HepG2 (cell line): ENCODE results near the gene MEF2B. TPM values are rescaled to one million over a fixed set of nuclear protein-coding genes. Genes with fewer than 3 reads are reported as not detected.
A peak's percentile ranks its signal among the peaks of the same experiment; 100 is the strongest.

ENCODE experiments used
- CHD4 ChIP-seq: fragments of 200-600 bp; sonication (generic); IDR thresholded peaks from 2 replicates; pipeline ENCODE4 v1.7.0; 2017; ENCODE audit warnings: mild to moderate bottlenecking, low read length, borderline replicate concordance
- DR1 ChIP-seq: sonication (generic); formaldehyde crosslinking; IDR thresholded peaks from 2 replicates; pipeline ENCODE4 v1.8.0; 2021; ENCODE audit warnings: mild to moderate bottlenecking, missing genetic modification reagents, inconsistent platforms
- LCORL ChIP-seq, 2 experiments: fragments of 450-650 bp in 1 of 2; sonication (generic) in 1 of 2; formaldehyde crosslinking in 1 of 2; IDR thresholded peaks; 2 replicates each; pipeline versions ENCODE4 v1.5.0 to v1.6.1; 2017 to 2020; ENCODE audit warnings: antibody characterized with exemption in 1 of 2, missing genetic modification reagents in 1 of 2
- MED8 ChIP-seq: sonication (generic); formaldehyde crosslinking; IDR thresholded peaks from 2 replicates; pipeline ENCODE4 v1.8.1; 2023; ENCODE audit warnings: mild to moderate bottlenecking, missing genetic modification reagents; ENCODE audit not compliant: insufficient replicate concordance
- RARA ChIP-seq: IDR thresholded peaks from 2 replicates; pipeline ENCODE4 v1.6.1; 2016; ENCODE audit warnings: missing genetic modification reagents, missing compliant biosample characterization
- SIX4 ChIP-seq: sonication (generic); formaldehyde crosslinking; IDR thresholded peaks from 2 replicates; pipeline ENCODE4 v1.4.0; 2020; ENCODE audit warnings: missing genetic modification reagents
- TBL1XR1 ChIP-seq: fragments of 150-350 bp; IDR thresholded peaks from 2 replicates; pipeline ENCODE4 v1.6.1; 2014; ENCODE audit warnings: borderline replicate concordance, low read length; ENCODE audit not compliant: partially characterized antibody
- polyA plus RNA-seq, 8 experiments: library from polyadenylated mRNA; depleted of rRNA in 3 of 8; stranded (reverse) in 7 of 8; unstranded in 1 of 8; fragments of >200 nt; fragmentation: Illumina TruSeq in 4 of 8; extraction: Trizol in 4 of 8; gene quantifications; 2 replicates each; pipeline versions ENCODE4 v1.2.1 to v1.2.3, GENCODE V29; 2011 to 2016; ENCODE audit warnings: low read depth in 4 of 8, missing spikeins in 1 of 8, mixed read lengths in 1 of 8; ENCODE audit not compliant: insufficient read depth in 1 of 8
- total RNA-seq, 5 experiments: library from RNA; depleted of rRNA; stranded (reverse); fragments of >200 nt; fragmentation: Illumina TruSeq; extraction: Trizol; gene quantifications; 2 replicates each; pipeline ENCODE4 v1.2.3, GENCODE V29; 2016; ENCODE audit warnings: low read depth in 1 of 5
- TF ChIP-seq, protein P1 (sequence below): sonication (generic); formaldehyde crosslinking; IDR thresholded peaks from 2 replicates; pipeline ENCODE4 v1.4.0; 2020; ENCODE audit warnings: low read depth, mild to moderate bottlenecking, missing genetic modification reagents
- TF ChIP-seq, protein P2 (sequence below), 2 experiments: fragments of 450-650 bp in 1 of 2; sonication (generic) in 1 of 2; formaldehyde crosslinking in 1 of 2; IDR thresholded peaks; 2 replicates each; pipeline versions ENCODE4 v1.6.1 to v1.8.0; 2016 to 2022; ENCODE audit warnings: antibody characterized with exemption in 1 of 2, mild to moderate bottlenecking in 1 of 2, missing genetic modification reagents in 1 of 2
- TF ChIP-seq, protein P3 (sequence below): sonication (generic); formaldehyde crosslinking; IDR thresholded peaks from 2 replicates; pipeline ENCODE4 v1.4.0; 2020; ENCODE audit warnings: missing genetic modification reagents, mild to moderate bottlenecking, borderline replicate concordance
- TF ChIP-seq, protein P4 (sequence below): sonication (generic); formaldehyde crosslinking; IDR thresholded peaks from 2 replicates; pipeline ENCODE4 v1.8.0; 2022; ENCODE audit warnings: mild to moderate bottlenecking, missing genetic modification reagents; ENCODE audit not compliant: insufficient replicate concordance

The MEF2B gene
- total and polyA plus RNA-seq, 2 of the 13 experiments (the other 11 are each of a cell fraction or from before 2014, with no cell fraction given) = 1.2 to 1.7 TPM

DNA sequence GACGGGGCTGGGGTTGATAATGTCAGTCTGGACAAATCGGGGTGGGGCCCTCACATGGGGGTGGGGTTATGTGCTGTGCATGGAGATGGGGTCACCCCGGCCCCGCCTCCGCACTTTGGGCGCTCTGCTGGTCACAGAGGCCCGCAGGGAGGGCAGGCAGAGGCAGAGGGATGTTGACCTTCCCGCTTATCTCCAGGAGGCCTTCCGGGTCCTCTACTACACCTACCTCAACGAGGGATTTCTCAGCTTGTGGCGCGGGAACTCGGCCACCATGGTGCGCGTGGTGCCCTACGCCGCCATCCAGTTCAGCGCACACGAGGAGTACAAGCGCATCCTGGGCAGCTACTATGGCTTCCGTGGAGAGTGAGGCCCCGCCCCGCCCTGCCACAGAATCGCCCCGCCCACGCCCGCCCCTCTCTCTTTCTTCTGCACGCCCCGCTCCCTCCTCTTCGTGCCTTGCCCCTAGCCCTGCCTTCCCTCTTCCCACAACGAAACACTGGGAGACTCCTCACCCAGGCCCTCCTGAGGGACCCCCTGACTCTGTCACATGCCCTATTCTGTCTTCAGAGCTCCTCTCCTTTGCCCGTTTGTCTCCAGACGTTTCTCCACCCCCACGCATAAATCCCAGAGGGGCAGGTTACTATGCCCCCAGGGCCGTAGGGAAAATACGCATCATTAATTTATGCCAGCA lies 64.6 kb downstream of the MEF2B start (continued):
- TF ChIP-seq, protein P1, sequence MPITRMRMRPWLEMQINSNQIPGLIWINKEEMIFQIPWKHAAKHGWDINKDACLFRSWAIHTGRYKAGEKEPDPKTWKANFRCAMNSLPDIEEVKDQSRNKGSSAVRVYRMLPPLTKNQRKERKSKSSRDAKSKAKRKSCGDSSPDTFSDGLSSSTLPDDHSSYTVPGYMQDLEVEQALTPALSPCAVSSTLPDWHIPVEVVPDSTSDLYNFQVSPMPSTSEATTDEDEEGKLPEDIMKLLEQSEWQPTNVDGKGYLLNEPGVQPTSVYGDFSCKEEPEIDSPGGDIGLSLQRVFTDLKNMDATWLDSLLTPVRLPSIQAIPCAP = no peak
- TF ChIP-seq, protein P2, sequence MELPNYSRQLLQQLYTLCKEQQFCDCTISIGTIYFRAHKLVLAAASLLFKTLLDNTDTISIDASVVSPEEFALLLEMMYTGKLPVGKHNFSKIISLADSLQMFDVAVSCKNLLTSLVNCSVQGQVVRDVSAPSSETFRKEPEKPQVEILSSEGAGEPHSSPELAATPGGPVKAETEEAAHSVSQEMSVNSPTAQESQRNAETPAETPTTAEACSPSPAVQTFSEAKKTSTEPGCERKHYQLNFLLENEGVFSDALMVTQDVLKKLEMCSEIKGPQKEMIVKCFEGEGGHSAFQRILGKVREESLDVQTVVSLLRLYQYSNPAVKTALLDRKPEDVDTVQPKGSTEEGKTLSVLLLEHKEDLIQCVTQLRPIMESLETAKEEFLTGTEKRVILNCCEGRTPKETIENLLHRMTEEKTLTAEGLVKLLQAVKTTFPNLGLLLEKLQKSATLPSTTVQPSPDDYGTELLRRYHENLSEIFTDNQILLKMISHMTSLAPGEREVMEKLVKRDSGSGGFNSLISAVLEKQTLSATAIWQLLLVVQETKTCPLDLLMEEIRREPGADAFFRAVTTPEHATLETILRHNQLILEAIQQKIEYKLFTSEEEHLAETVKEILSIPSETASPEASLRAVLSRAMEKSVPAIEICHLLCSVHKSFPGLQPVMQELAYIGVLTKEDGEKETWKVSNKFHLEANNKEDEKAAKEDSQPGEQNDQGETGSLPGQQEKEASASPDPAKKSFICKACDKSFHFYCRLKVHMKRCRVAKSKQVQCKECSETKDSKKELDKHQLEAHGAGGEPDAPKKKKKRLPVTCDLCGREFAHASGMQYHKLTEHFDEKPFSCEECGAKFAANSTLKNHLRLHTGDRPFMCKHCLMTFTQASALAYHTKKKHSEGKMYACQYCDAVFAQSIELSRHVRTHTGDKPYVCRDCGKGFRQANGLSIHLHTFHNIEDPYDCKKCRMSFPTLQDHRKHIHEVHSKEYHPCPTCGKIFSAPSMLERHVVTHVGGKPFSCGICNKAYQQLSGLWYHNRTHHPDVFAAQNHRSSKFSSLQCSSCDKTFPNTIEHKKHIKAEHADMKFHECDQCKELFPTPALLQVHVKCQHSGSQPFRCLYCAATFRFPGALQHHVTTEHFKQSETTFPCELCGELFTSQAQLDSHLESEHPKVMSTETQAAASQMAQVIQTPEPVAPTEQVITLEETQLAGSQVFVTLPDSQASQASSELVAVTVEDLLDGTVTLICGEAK (IDR thresholded peaks at IDR 0.05) = no peak
- TF ChIP-seq, protein P2 (CRISPR knock-in tag; IDR thresholded peaks at IDR 0.05) = no peak
- TF ChIP-seq, protein P3, sequence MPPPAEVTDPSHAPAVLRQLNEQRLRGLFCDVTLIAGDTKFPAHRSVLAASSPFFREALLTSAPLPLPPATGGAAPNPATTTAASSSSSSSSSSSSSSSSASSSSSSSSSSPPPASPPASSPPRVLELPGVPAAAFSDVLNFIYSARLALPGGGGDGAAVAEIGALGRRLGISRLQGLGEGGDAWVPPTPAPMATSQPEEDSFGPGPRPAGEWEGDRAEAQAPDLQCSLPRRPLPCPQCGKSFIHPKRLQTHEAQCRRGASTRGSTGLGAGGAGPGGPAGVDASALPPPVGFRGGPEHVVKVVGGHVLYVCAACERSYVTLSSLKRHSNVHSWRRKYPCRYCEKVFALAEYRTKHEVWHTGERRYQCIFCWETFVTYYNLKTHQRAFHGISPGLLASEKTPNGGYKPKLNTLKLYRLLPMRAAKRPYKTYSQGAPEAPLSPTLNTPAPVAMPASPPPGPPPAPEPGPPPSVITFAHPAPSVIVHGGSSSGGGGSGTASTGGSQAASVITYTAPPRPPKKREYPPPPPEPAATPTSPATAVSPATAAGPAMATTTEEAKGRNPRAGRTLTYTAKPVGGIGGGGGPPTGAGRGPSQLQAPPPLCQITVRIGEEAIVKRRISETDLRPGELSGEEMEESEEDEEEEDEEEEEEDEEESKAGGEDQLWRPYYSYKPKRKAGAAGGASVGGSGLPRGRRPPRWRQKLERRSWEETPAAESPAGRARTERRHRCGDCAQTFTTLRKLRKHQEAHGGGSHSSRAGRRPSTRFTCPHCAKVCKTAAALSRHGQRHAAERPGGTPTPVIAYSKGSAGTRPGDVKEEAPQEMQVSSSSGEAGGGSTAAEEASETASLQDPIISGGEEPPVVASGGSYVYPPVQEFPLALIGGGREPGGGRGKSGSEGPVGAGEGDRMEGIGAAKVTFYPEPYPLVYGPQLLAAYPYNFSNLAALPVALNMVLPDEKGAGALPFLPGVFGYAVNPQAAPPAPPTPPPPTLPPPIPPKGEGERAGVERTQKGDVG = no peak
- TF ChIP-seq SIX4 (no peak), RARA (peak; percentile 11; the same call in 1 of the 2 replicates), DR1 (CRISPR knock-in tag) (no peak), LCORL (IDR thresholded peaks at IDR 0.05) (no peak), LCORL (CRISPR knock-in tag; IDR thresholded peaks at IDR 0.05) (no peak), MED8 (CRISPR knock-in tag) (no peak), CHD4 (no peak), TBL1XR1 (no peak)
- TF ChIP-seq, protein P4, sequence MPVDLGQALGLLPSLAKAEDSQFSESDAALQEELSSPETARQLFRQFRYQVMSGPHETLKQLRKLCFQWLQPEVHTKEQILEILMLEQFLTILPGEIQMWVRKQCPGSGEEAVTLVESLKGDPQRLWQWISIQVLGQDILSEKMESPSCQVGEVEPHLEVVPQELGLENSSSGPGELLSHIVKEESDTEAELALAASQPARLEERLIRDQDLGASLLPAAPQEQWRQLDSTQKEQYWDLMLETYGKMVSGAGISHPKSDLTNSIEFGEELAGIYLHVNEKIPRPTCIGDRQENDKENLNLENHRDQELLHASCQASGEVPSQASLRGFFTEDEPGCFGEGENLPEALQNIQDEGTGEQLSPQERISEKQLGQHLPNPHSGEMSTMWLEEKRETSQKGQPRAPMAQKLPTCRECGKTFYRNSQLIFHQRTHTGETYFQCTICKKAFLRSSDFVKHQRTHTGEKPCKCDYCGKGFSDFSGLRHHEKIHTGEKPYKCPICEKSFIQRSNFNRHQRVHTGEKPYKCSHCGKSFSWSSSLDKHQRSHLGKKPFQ (CRISPR knock-in tag) = no peak
